ENCODE measurements around the gene ADK. TPM values are rescaled to one million over a fixed set of nuclear protein-coding genes. Genes with fewer than 3 reads are reported as not detected.

Gene ADK
- total RNA-seq, 1 experiment from 2014 or later = 26.8 TPM

GRCh38 chr10:74541375-74541774, 390.4 kb downstream of the ADK start:
- Histone ChIP-seq H3K9ac (ENCODE audit: extremely low read depth, insufficient read length, low read length) (no peak overlapping the region), H3K14ac (ENCODE audit: insufficient read depth, low read length) (no peak overlapping the region), H2AFZ (ENCODE audit: low read length) (no peak overlapping the region), H2BK120ac (ENCODE audit: low read depth, low read length, poor library complexity, severe bottlenecking) (no peak overlapping the region), H3T11ph (ENCODE audit: low read length) (no peak overlapping the region), H3K4me1 (ENCODE audit: insufficient read depth, low read length) (no peaks in the 10 kb centered on the region; the same call in 1 of the 2 replicates), H4K8ac (replicated peaks; ENCODE audit: insufficient read length, low read depth, low read length) (no peak overlapping the region), H3K79me2 (ENCODE audit: insufficient read depth, low read length) (no peaks in the 10 kb centered on the region), H3K9me3 (ENCODE audit: control insufficient read depth, low read depth, low read length) (no peaks in the 10 kb centered on the region), H2BK20ac (ENCODE audit: low read depth, low read length, poor library complexity, severe bottlenecking) (no peak overlapping the region), H2AK5ac (ENCODE audit: insufficient read length, low read length) (no peak overlapping the region), H3K56ac (ENCODE audit: insufficient read length, low read depth, low read length) (no peak overlapping the region), H3K27me3 (ENCODE audit: insufficient read depth, low read length) (no peaks in the 10 kb centered on the region), H3K4ac (ENCODE audit: low read depth, low read length) (no peak overlapping the region), H3K18ac (ENCODE audit: insufficient read length, low read depth, low read length) (no peak overlapping the region), H4K20me1 (ENCODE audit: control insufficient read depth, insufficient read depth, insufficient read length) (no peaks in the 10 kb centered on the region), H3K23ac (ENCODE audit: insufficient read length, low read depth, low read length) (no peak overlapping the region), H2BK15ac (ENCODE audit: low read depth, low read length) (no peak overlapping the region), H2BK5ac (ENCODE audit: insufficient read length, low read length) (no peak overlapping the region), H3K4me2 (ENCODE audit: insufficient read depth, insufficient read length, low read length) (no peak overlapping the region), H4K5ac (ENCODE audit: insufficient read length, low read depth, low read length) (no peak overlapping the region), H3K79me1 (ENCODE audit: insufficient read depth, low read depth, low read length, poor library complexity, severe bottlenecking) (no peaks in the 10 kb centered on the region), H2BK12ac (ENCODE audit: insufficient read length, low read depth, low read length) (no peak overlapping the region), H4K91ac (ENCODE audit: insufficient read length, low read depth, low read length) (no peak overlapping the region), H3K27ac (ENCODE audit: insufficient read length, low read depth, low read length) (no peak overlapping the region), H3K23me2 (ENCODE audit: insufficient read length, low read depth, low read length, poor library complexity, severe bottlenecking) (no peaks in the 10 kb centered on the region)
- Mint-ChIP-seq H3K4me1 (peaks cover 17 to 20% of the 10 kb centered on the region in 2 experiments), H3K9me3 (no peaks in the 10 kb centered on the region), H3K4me3 (no peak overlapping the region), H3K36me3 (ENCODE audit: insufficient read depth in 1 of 3, low read depth in 3 of 3) (no peaks in the 10 kb centered on the region; a peak in 1 of 7 replicates), H3K27me3 (ENCODE audit: low read depth) (no peaks in the 10 kb centered on the region), H3K27ac (no peak overlapping the region)
- no peak for TF ChIP-seq CTCF (conservative IDR thresholded peaks at IDR 0.05)
- no peak for DNase-seq
- no CpG with 5 or more reads among the region's 1 CpG for WGBS (ENCODE audit: extremely low coverage, insufficient read length, low lambda C conversion rate)
